ENCODE results near the gene TEX2.

DNA sequence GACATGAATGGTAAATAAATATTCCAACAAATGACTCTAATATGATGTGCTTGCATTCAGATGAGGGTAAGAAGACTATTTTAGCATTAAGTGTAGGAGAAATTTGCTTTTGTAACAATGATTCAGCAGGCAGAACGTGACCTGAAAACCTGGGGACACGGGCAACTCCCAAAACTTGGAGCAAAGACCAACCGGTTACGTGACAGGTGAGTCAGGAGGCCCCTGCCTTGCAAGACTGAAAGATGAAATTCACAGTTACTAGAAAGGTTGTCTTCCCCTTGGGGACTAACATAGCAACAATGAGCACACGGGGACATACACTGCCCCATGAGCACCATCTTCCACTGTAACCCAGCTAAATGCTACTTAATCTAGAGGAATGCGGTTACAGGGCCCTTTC is 99.6 kb downstream of the TEX2 start:
- TF ChIP-seq, protein P1, sequence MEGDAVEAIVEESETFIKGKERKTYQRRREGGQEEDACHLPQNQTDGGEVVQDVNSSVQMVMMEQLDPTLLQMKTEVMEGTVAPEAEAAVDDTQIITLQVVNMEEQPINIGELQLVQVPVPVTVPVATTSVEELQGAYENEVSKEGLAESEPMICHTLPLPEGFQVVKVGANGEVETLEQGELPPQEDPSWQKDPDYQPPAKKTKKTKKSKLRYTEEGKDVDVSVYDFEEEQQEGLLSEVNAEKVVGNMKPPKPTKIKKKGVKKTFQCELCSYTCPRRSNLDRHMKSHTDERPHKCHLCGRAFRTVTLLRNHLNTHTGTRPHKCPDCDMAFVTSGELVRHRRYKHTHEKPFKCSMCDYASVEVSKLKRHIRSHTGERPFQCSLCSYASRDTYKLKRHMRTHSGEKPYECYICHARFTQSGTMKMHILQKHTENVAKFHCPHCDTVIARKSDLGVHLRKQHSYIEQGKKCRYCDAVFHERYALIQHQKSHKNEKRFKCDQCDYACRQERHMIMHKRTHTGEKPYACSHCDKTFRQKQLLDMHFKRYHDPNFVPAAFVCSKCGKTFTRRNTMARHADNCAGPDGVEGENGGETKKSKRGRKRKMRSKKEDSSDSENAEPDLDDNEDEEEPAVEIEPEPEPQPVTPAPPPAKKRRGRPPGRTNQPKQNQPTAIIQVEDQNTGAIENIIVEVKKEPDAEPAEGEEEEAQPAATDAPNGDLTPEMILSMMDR (IDR thresholded peaks at IDR 0.05; ENCODE audit: low read depth, low read length), result no peak
- no peak for TF ChIP-seq EZH2phosphoT487 (IDR thresholded peaks at IDR 0.05; ENCODE audit: low read depth)

Data from OCI-LY3 (cell line).